HepG2 (cell line): ENCODE measurements around the gene DUSP16. TPM values are rescaled to one million over a fixed set of nuclear protein-coding genes. Genes with fewer than 3 reads are reported as not detected.

Experiments used
- DMTF1 ChIP-seq: sonication (generic); formaldehyde crosslinking; IDR thresholded peaks from 2 replicates; pipeline ENCODE4 v1.4.0; 2020; ENCODE audit warnings: mild to moderate bottlenecking, missing genetic modification reagents
- ELF3 ChIP-seq: IDR thresholded peaks from 2 replicates; pipeline ENCODE4 v1.6.1; 2016; ENCODE audit warnings: missing genetic modification reagents, missing compliant biosample characterization
- GMEB2 ChIP-seq: IDR thresholded peaks from 2 replicates; pipeline ENCODE4 v1.6.1; 2016; ENCODE audit warnings: missing biosample characterization, missing genetic modification reagents, low read depth
- HNRNPLL ChIP-seq: fragments of 200-400 bp; formaldehyde crosslinking; IDR thresholded peaks from 2 replicates; pipeline ENCODE4 v1.6.1; 2017; ENCODE audit warnings: mild to moderate bottlenecking, low read depth, low read length; ENCODE audit not compliant: poor library complexity, severe bottlenecking
- POGZ ChIP-seq: sonication (generic); formaldehyde crosslinking; IDR thresholded peaks from 2 replicates; pipeline ENCODE4 v1.4.0; 2020; ENCODE audit warnings: mild to moderate bottlenecking, missing genetic modification reagents
- SMARCE1 ChIP-seq: fragments of 450-650 bp; IDR thresholded peaks from 2 replicates; pipeline ENCODE4 v1.6.1; 2017; ENCODE audit warnings: borderline replicate concordance
- TFDP2 ChIP-seq: sonication (generic); formaldehyde crosslinking; IDR thresholded peaks from 2 replicates; pipeline ENCODE4 v1.4.0; 2020; ENCODE audit warnings: missing genetic modification reagents
- THAP11 ChIP-seq: IDR thresholded peaks from 2 replicates; pipeline ENCODE4 v1.6.1; 2016; ENCODE audit warnings: missing biosample characterization, missing genetic modification reagents
- ZNF280D ChIP-seq: sonication (generic); formaldehyde crosslinking; IDR thresholded peaks from 2 replicates; pipeline ENCODE4 v1.5.1; 2020; ENCODE audit warnings: mild to moderate bottlenecking, missing genetic modification reagents
- polyA plus RNA-seq, 8 experiments: library from polyadenylated mRNA; depleted of rRNA in 3 of 8; stranded (reverse) in 7 of 8; unstranded in 1 of 8; fragments of >200 nt; fragmentation: Illumina TruSeq in 4 of 8; extraction: Trizol in 4 of 8; gene quantifications; 2 replicates each; pipeline versions ENCODE4 v1.2.1 to v1.2.3, GENCODE V29; 2011 to 2016; ENCODE audit warnings: low read depth in 4 of 8, missing spikeins in 1 of 8, mixed read lengths in 1 of 8; ENCODE audit not compliant: insufficient read depth in 1 of 8
- total RNA-seq, 5 experiments: library from RNA; depleted of rRNA; stranded (reverse); fragments of >200 nt; fragmentation: Illumina TruSeq; extraction: Trizol; gene quantifications; 2 replicates each; pipeline ENCODE4 v1.2.3, GENCODE V29; 2016; ENCODE audit warnings: low read depth in 1 of 5
- TF ChIP-seq, protein P1 (sequence below): IDR thresholded peaks from 2 replicates; pipeline ENCODE4 v1.6.1; 2016; ENCODE audit warnings: mild to moderate bottlenecking, missing biosample characterization, missing genetic modification reagents
- TF ChIP-seq, protein P2 (sequence below): sonication (generic); formaldehyde crosslinking; IDR thresholded peaks from 2 replicates; pipeline ENCODE4 v1.8.0; 2022; ENCODE audit warnings: missing genetic modification reagents, mild to moderate bottlenecking, moderate library complexity, borderline replicate concordance
- TF ChIP-seq, protein P3 (sequence below): sonication (generic); formaldehyde crosslinking; IDR thresholded peaks from 2 replicates; pipeline ENCODE4 v1.4.0; 2020; ENCODE audit warnings: missing genetic modification reagents, borderline replicate concordance

DUSP16 gene
- total and polyA plus RNA-seq, 2 of the 13 experiments (the other 11 are each of a cell fraction or from before 2014, with no cell fraction given) = 45.7 to 46.6 TPM

DNA sequence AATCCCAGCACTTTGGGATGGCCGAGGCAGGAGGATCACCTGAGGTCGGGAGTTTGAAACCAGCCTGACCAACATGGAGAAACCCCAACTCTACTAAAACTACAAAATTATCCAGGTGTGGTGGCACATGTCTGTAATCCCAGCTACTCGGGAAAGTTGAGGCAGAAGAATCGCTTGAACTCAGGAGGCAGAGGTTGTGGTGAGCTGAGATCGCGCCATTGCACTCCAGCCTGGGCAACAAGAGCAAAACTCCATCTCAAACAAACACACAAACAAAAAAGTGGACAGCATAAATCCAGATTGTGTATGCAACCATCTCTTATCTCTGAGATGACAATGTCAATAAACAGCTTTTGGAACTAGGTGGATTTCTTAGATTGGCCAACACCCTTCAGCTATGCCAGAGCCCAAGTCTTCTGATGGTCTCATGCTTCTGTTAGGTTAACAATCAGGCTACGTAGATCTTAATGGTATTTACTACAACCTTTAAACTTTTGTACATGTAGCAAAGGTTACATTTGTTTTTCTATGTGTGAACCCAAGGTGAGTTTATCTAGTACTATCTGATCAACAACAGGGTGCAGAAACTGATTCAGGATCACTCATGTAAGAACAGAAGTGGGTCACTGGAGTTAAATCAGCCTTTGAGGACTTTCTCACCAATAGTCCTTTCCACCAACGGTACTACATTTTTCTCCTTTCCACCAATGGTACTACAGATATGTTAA, 73.7 kb downstream of the DUSP16 start (continued):
- no peak for TF ChIP-seq HNRNPLL
- TF ChIP-seq TFDP2 (CRISPR knock-in tag) = no peak
- TF ChIP-seq, protein P1, sequence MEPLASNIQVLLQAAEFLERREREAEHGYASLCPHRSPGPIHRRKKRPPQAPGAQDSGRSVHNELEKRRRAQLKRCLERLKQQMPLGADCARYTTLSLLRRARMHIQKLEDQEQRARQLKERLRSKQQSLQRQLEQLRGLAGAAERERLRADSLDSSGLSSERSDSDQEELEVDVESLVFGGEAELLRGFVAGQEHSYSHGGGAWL (CRISPR knock-in tag) = no peak
- TF ChIP-seq, protein P2, sequence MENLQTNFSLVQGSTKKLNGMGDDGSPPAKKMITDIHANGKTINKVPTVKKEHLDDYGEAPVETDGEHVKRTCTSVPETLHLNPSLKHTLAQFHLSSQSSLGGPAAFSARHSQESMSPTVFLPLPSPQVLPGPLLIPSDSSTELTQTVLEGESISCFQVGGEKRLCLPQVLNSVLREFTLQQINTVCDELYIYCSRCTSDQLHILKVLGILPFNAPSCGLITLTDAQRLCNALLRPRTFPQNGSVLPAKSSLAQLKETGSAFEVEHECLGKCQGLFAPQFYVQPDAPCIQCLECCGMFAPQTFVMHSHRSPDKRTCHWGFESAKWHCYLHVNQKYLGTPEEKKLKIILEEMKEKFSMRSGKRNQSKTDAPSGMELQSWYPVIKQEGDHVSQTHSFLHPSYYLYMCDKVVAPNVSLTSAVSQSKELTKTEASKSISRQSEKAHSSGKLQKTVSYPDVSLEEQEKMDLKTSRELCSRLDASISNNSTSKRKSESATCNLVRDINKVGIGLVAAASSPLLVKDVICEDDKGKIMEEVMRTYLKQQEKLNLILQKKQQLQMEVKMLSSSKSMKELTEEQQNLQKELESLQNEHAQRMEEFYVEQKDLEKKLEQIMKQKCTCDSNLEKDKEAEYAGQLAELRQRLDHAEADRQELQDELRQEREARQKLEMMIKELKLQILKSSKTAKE (CRISPR knock-in tag) = 0 out of 2 replicates have a peak, but pooled peaks have one; percentile 14
- TF ChIP-seq, protein P3, sequence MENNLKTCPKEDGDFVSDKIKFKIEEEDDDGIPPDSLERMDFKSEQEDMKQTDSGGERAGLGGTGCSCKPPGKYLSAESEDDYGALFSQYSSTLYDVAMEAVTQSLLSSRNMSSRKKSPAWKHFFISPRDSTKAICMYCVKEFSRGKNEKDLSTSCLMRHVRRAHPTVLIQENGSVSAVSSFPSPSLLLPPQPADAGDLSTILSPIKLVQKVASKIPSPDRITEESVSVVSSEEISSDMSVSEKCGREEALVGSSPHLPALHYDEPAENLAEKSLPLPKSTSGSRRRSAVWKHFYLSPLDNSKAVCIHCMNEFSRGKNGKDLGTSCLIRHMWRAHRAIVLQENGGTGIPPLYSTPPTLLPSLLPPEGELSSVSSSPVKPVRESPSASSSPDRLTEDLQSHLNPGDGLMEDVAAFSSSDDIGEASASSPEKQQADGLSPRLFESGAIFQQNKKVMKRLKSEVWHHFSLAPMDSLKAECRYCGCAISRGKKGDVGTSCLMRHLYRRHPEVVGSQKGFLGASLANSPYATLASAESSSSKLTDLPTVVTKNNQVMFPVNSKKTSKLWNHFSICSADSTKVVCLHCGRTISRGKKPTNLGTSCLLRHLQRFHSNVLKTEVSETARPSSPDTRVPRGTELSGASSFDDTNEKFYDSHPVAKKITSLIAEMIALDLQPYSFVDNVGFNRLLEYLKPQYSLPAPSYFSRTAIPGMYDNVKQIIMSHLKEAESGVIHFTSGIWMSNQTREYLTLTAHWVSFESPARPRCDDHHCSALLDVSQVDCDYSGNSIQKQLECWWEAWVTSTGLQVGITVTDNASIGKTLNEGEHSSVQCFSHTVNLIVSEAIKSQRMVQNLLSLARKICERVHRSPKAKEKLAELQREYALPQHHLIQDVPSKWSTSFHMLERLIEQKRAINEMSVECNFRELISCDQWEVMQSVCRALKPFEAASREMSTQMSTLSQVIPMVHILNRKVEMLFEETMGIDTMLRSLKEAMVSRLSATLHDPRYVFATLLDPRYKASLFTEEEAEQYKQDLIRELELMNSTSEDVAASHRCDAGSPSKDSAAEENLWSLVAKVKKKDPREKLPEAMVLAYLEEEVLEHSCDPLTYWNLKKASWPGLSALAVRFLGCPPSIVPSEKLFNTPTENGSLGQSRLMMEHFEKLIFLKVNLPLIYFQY (CRISPR knock-in tag) = no peak
- TF ChIP-seq ELF3 (CRISPR knock-in tag) = 0 out of 2 replicates have a peak, but pooled peaks have one; percentile 18
- peak; percentile 35; the same call in 1 of the 2 replicates for TF ChIP-seq THAP11 (CRISPR knock-in tag)
- TF ChIP-seq ZNF280D (CRISPR knock-in tag) = 0 out of 2 replicates have a peak, but pooled peaks have one; percentile 47
- no peak for TF ChIP-seq GMEB2
- TF ChIP-seq POGZ = peak; percentile 63
- no peak for TF ChIP-seq SMARCE1
- TF ChIP-seq DMTF1 (CRISPR knock-in tag) = no peak
